Inferior parietal cortex (tissue), 1 donor: ENCODE results near the gene ST3GAL2.
A peak's percentile ranks its signal among the peaks of the same experiment; 100 is the strongest.

Source experiments
- DNase-seq: peaks from one replicate; pipeline ENCODE4 v3.0.0-alpha.2; 2016; ENCODE audit errors: extremely low spot score

Gene ST3GAL2

DNA sequence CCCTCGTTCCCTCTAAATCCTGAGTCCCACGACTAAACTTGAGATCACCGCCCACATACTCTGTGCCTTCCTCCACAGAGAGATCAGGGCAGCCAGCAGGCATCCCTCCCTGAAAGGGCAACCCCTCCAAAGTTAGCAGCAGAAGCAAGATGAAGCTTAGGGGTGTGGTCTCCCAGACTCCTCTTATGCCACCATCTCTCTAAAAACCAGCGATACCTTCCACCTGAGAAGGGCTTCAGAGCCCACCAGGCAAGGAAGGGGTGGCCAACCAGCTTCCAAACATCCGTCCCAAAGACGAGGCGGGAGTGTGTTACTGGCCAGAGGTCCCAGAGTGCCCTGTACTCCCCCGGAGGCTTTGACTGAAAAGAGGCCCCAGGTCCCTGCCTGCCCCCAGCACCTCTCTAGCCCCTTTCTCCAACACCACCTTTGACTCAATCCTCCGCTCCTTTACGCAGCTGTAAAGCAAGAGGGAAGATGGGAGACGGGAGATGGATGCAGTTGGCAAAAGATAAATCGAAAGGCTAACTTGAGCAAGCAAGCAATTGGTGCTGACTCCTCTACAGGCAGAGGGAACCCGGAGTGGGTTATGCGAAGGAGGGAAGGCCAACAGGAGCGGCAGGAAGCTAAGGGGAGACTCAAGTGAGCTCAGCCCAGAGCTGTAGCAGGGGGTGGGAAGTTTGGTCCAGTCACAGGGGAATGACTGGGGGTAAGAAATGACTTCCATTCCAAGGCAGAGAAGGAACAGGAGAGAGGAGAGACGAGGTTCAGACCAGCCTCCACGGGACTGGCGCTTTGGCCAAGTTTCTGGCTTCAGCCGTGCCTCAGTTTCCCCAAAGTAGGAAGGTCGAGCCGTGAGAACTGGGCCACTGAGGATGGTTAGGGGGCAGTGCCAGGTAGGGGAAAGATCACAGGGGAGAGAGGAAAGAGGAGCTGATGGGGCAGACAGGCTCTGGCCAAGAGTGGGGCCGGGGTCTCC lies 1.0 kb downstream of the ST3GAL2 start:
- no peak for DNase-seq

DNA sequence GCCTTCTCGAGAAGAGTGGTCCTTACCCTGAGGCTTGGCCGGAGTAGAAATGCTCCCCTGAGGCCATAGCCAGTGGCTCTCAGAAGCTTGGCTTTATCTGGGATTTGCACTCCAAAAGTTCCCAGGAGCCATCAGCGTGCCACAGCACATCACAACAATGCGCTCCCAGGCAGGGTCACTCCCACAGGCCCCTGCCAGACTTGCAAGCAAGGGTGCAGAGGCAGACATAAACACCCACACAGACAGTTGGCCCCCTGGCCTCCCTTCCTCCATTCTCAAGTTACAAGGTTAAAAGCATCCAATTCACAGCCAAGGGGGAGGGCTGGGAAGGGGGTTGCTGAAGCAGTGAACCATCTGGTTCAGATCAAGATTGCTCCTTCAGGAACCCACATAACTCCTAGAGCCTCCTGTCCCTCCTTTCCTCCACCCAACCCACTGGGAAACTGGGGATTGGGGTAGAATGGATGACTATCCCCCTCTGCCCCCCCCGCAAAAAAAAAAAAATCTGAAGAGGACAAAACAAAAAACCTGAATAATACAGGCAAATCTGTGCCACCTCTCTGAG lies 1.8 kb downstream of the ST3GAL2 start:
- no peak for DNase-seq

DNA sequence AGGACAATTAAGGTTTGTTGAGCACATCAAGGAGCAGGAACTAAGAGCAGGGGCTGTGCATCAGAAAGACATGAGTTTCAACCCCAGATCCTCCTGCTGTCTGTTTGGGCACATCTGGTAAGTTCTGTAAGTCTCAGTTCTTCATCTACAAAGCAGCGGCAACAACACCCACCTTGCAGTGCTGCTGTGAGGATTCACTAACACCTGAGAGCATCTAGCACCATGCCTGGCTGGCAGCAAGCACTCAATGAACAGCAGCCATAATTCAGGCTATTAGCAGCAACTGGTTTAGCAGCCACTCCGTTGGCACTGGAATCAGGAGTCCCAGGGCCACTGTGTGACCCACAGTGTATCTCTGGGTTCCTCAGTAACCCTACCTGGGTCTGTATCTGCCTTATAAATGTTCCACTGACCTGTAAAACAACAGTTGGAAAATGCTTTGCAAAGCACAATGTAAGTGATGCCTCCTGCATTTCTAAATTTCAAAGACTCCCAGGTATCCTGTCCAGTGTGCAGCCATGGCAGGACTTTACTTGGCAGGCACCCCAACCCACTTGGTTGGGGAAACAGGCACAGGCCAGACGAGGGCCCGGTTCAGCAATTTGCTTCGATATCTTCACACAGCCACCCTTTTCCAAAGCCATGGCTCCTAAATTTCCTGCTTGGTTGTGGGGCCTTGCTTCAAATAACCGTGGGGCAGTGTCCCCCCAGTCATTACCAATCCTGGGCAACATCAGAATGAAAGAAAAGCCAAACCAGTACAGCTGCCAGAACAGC lies 4.2 kb downstream of the ST3GAL2 start:
- no peak for DNase-seq

DNA sequence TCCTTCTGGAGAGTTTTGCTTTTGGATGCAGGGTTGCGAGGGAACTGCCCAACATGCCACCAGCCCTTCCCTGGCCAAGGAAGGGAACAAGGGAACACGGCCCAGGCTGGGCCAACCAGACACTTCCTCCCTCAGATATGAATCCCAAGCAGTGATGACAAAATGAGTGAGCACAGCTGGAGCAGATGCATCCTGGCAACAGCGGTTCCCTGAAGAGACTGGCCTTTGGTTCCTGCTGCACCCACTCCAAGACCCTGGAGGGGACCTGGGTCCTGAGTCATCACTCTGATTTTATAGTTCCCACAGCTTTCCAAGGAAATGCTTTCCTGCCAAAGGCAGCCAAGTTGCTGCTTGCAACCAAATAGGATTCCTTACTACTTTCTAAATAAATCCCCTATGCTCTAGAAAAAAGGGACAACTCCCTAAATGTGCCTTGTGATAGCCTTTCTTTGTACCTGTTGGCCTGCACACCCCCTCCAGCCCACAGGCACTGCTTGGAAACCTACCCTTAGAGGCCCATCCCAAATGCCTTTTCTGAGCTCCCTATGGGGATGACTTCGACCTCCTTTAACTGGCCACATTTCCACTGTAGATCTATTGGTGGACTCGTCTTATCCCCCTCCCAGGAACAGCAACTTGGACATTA lies 5.3 kb downstream of the ST3GAL2 start:
- DNase-seq: no peak

DNA sequence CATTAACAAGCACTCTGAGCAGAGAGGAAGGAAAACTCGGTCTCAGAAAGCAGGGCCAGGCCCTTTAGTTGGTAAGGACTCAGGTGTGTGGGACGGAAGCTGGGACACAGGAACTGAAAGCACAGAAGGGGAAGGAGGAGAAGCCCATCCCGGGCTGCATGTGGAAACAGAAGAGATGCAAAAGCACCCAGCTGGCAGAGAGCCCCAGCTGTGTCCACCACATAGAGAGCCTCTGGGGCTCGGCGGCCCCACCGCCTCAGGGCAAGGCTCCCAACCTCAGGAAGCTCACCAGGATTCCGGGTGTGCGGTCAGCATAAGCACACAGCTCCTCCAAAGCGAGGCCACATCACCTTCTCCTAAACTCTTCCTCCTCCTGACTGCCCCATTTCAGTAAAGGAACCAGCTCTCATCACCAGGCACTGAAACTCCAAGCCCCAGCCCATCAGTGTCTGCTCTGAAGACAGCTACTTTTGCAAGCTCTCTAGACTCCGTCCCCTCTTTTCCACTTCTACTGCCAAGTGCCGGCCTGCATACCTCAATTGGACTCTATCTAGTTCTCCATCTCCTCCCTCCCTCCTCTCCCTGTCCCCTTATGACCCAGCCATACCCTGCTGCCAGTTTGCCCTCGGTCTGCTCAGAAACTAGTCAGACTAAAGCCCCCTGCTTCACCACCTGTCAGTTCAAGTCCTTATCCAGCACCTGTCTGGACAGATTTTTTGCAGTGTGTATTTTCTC lies 6.0 kb downstream of the ST3GAL2 start:
- DNase-seq: no peak

DNA sequence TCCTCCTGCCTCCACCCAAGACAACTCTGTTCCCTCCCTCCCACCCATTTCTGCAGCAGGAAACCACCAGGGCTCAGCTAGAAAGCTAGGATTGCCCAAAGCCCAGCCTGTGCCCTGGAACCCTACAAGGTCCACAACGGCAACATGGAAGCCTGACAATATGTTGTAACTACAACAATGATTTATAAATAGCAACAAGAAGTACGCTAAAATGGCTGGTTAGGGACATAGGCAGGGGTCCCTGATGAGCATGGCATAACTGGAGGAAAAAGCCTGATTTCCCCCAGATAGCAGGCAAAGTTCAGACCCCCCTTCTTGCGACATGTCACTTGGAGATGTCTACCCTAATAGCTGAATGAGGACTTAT lies 6.6 kb downstream of the ST3GAL2 start:
- DNase-seq: no peak

DNA sequence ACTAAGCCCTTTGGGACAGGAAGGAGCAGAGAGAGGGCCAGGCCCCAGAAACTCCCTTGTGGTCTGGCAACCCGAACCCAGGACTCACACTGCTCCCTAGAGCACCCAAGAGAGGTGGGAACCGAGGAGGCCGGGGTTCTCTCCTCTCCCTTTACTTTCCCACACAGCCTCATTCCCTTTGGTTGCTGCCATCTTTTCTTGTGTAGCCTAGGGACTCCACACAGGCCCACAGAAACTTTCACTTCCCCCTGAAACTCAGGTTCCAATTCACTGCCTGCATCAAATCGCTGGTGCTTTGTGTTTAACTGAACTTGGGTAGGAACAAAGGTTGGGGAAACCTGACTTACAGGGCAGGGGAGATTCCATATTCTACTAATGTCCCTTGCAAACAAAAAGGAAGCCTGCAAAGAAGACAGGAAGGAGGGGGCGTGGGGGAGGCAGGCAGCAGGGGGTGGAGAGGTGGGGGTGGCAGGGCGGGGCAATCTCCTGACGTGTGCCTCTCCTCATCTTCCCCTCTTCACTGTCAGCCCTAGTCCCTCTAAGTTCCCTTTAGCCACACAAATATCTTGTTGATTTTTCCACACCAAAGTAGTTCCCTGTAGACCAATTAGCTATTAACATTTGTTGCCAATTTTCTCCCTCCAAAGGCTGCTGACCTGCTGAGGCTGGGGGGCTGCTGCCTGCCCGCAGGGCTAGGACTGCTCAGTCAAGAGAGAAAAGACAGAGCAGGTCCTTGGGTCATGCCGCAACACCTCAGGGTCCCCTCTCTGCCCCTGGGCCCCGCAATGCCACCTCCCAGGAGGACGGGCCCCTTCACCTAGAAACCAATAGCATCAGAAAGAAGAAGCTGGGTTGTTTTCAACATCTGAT lies 8.0 kb downstream of the ST3GAL2 start:
- DNase-seq: no peak

DNA sequence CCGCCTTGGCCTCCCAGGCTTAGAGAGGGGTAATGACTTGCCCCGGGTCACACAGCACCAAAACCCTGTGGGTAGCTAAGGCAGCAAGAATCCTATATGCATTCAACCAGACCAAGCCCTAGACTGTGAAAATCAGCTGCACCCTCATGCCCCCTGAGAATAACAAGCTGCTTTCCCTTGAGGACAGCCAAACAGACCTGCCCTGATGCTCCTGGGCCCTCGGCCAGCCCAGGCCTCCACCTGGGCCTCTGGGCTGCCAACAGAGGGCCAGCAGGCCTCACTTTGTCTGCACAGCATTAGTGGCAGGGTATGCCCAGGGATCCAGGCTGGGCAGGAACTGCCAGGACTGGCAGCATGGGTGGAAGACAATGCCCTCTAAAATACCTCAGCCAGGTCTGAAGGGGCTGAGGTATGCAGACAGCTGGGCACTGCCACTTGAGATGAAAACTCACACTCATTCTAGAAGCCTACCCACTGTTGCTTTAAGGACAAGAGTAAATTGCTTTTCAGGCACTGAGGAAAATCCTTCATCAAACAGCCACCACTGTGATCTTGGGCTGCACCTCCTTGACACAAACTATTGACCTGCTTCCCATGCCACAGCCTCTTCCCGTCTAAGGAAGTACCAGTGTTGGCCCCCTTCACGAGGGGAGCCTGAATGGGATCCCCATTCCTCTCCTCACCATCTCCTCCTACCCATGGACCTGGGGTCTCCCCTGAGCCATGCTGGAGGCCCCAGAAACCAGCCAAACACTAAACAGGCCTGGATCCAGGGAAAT lies 8.8 kb downstream of the ST3GAL2 start:
- no peak for DNase-seq

DNA sequence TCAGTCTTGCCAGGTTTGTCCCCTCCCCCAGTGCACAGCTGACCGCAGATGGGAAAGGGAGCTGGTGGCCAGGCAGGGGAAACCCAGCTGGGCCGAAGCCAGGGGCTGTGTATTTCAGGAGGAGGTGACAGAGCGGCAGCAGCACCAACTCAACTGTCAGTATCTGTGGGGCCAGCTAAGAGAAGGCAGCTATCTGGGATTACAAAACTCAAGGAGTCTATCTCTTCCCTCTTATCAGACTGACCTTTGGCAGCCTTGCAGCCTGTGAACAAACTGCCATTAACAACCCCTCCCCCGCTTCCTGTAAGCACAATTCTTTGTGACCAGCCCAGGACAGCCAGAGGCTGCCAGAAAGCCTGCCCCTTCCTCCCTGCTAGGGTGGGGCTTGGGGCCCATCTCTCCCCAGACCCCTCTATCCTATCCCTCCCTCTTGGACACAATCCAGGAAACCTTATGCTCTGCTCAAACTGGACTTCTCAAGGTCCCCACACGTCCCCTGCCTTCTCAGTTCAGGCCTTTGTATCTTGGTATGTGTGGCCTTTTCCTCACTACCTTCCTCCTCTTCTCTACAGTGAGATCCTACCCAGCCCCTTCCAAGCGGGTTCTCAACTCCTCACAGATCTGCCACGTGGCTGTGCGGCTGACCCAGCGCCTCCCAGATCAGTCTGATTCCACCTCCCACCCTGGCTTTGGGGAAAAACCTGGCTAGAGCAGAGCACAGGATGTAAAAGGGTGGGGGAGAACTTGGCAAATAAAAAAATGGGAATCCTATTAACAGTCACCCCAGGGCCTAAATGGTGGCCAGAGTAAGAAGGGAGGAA lies 10.5 kb downstream of the ST3GAL2 start:
- peak; percentile 66 for DNase-seq

DNA sequence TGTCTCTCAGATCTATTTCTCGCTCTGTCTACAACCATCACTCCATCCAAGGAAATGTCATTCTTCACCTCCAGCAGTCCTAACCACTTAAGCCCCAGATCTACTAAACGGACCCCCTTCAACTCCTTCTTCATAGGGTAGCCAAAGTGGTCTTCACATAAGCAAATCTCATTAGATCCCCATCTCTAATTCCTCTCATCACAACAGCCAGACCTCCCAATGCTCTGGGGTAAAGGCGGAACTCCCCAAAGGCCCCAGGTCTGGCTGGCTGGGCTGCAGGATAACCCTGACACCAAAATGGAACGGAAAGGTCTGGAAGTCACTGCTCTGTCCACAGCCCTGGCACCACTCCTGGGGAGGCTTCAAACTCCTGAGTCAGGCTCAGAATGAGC lies 11.1 kb downstream of the ST3GAL2 start:
- DNase-seq: no peak

DNA sequence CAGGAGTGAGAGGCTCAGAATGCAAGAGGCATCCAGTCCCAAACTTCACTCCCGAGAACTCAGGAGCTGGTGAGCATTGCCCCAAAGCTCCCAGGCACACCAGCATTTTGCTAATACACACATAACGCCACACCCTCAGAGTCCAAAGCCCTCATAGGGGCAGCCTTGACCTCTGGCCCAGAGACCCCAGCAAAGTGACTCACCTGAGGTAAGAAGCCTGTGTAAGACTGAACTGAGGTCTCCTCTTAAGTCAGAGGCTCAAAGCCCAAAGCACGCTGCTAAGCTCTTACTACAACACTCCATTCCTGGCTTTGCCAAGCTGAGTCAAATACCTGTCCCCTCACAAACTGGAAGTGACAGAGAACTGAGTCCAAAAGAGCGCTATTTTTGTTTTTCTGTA lies 16.4 kb downstream of the ST3GAL2 start:
- no peak for DNase-seq

DNA sequence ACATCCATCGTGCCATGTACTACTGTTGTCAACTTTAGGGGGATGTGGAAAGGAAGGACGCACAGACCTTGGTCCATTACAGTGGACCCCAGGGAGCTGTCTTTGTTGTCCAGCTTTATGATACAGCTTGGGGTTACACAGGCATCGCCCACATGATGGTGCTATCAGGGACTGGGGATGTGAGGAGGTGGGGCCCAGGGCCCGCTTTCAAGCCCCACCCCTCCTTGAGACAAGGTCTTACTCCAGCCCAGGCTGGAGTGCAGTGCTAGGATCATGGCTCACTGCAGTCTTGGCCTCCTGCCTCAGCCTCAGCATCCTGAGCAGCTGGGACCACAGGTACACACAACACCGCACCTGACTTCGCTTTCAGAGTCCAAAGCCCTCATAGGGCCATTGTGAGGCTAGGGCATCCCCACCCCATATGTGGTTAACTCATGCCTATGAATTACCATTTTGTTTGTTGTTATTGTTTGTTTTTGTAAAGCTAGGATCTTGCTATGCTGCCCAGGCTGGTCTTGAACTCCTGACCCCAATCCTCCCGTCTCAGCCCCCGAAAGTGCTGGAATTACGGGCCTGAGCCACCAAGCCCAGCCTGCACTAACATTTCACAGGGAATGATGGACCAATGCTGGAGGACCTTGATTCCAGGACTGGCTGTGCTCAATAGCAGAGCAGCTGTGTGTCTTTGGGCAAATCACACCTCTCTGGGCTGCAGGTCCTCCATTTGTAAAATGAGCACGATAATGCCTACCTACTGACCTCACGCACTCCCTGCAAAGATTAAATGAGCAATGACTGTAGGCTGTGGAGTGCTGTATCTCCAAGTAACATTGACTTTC lies 17.2 kb downstream of the ST3GAL2 start:
- no peak for DNase-seq

DNA sequence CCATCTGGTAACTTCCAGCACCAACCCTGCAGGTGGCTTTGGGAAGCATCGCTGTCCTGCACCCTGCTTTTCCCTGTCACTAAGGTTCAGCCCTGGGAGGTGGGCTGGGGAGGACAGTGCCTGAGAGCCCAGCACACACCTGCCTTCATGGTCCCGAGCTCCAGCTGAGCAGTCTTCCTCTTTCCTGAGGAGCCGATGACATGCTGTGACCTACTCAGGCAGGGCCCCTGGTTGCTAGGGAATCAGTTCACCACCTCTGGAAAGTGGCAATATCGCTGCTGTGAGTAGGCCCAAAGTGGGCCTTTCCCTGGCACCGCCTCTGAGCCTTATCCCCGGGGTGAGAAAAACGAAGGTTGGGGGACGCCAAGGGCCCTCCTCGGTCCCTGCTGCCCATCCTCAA lies 17.9 kb downstream of the ST3GAL2 start:
- DNase-seq: no peak

DNA sequence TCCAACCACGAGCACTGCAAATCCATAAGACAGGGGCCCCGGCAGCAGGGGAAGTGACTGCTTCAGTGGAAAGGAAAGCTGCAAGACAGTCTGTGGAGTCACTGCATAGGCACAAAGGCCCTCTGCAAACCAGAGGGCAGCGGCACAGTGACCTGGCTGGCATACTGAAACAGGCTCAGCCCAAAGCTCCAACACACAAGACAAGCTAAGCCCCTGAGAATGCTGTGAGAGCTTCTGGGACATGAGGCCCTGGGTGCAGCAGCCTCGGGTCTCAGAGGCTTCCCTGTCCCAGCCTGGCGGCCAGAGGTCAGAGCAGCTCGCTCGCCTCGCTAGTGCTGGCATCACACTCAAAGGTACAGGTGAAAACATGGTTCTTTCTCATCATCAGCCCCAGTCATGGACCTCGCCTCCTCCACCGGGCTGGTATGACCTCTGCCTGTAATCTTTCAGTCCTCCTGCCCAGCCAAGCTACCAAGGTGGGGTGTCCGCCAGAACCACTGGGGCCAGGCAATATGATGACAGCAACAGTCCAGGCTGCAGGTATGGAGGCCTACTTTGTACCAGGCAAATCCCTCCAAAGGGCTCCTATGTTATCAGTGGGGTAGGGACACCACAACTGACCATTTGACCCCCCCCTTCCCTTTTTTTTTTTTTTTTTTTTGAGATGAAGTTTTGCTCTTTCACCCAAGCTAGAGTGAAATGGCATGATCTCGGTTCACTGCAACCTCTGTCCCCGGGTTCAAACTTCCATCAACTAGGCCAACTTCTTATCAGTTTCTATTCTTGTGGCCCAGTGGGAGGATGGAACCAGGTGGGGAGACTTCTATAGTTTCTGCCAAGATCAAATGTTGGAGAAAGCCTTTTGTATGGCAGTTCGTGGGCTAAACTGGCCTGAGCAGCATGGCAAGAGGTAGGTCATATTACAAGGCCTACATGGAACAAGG lies 19.2 kb downstream of the ST3GAL2 start:
- no peak for DNase-seq

DNA sequence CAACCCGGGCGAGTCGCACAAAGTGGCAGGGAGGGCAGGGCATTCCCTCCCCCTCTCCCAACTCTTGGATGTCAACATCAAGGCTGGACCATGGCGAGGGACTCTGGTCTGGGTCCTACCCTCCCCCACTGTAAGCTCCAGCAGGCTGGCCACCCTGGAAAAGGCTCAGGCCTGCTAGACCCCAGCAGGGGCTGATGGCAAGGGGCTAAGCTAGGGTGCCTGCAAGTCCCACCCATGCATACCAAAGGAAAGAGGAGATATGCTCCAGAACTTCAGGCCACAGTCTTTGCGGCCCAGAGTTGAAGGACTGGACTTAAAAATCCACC lies 19.9 kb downstream of the ST3GAL2 start:
- no peak for DNase-seq

DNA sequence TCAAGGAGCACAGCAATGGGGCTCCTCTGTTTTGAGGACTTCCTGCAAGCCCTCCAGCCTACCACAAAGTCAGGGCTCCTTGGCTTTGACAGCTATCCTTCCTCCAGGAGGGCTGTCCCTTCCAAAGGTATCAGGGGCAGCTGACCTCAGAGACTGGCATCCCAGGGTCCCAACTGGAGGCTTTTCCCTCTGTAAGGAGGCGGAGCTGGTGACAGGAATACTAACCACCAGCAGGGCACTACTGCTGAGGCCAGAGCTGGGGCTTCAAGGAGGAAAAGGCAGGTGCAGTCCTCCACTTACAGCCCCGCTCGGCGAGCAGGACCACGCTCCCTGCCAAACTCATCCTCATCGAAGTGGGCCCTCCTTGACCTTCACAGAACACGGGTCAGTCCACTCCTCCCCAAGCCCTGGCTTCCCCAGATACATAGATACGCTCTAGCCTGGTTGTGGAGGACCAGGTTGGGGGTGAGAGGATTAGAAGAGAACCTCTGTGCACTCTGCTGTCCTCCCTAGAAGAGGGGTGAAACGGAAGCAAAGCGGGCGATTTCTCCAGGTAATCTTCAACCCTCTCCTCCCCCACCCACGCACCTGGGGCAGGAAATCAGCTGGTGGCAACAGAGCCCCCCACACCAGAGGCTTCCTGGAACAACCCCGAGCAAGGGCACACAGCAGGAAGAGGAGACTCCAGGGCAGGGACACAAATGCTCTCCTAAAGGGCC lies 20.5 kb downstream of the ST3GAL2 start:
- no peak for DNase-seq
